NCI-H2081 treated with DMSO at 0.1 percent for 48 hours (cell line): ENCODE measurements around the gene OXSR1.
A peak's percentile ranks its signal among the peaks of the same experiment; 100 is the strongest.
"Not testable (repeated sequence)": the region's sequence is repeated elsewhere in the genome, so short reads cannot be mapped to it uniquely, and the experiment has no call there.

Experiments
- DNase-seq: peaks from one replicate; lab custom pipeline; 2025; lab: John Stamatoyannopoulos, UW

Gene OXSR1

GRCh38 chr3:38143511-38143910 is 21.8 kb upstream of the OXSR1 start:
- DNase-seq, result no peak

DNA sequence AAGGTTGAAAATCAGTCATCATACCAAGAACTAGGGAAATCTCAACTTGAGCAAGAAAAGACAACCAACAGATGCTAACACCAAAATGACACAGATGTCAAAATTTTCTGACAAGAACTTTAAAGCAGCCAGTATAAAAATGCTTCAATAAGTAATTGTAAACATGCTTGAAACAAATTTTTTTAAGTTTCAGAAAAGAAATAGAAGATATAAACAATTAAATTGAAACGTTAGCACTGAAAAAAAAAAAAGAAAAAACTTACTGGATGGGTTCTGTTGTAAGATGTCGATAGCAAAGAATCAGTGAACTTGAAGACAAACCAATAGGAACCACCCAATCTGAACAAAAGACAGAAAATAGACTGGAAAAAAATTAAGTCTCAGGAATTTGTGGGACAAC is 18.8 kb upstream of the OXSR1 start:
- no peak for DNase-seq

DNA sequence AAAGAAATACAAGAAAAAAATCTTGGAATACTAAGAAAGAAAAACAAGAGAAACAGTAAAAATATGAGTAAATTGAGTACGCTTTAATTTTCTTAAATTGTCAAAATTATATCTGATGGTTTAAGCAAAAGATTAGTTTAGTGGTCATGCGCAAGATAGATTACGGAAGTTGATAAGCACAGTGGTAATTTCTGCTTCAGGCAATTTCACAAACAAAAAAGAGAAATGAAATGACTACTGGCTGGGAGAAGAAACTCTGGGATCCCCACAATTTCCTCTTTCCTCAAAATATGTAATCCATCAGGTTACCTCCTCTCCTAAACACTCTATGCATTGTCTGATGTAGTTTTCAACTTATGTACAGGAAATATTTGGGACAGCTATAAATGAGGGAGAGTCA is 17.9 kb upstream of the OXSR1 start:
- DNase-seq, result no peak

GRCh38 chr3:38148311-38148882 is 16.9 kb upstream of the OXSR1 start:
- no peak for DNase-seq

DNA sequence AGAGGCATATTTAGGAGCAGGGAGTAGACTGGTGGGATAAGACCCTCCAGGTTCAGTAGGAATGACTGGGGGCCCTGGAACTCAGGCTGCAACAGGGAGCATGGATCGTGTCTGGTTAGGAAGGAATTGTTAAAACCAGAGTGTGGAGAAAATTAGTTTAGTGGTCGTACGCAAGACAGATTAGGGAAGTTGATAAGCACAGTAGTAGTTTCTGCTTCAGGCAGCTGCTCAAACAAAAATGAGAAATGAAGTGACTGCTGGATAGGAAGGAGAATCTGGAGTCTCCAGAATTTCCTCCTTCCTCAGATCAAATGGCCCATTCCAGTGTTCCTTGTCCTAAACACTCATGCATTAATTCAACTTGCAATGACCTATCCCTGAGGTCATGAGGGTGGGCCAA is 15.6 kb upstream of the OXSR1 start:
- DNase-seq, result no peak

DNA sequence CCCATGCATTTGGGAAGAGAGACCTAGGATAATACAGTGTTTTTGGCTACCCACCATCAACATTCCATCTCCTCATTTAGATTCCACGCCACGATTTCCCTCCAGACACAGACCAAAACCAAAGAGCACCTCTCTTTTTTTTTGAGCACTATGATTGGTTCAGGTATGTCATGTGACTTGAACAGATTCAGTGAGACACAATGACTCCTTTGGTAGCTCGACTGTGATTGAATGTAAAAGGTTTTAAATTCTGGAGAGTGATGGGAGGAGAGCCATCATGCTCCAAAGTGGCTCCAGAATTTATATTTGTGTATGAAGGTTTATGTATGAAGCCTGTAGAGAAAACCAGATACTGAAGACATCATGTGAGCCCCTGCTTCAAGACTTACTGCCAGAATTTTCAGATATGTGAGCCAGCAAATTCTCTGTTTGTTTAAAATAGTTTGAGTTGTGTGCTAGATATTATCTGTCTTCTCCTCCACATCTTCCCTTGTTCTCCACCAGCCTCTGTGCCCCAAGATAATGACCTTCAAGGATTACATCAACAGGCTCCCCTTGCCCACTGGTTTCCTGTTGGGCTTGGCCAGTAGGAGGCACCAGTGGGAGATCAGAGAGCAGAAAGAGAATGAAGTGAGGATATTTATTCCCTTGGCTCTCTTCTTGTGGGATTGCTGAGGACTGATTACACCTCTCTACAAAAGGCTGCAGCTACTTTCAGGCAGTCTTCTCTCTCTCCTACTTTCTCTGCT is 14.4 kb upstream of the OXSR1 start:
- no peak for DNase-seq

DNA sequence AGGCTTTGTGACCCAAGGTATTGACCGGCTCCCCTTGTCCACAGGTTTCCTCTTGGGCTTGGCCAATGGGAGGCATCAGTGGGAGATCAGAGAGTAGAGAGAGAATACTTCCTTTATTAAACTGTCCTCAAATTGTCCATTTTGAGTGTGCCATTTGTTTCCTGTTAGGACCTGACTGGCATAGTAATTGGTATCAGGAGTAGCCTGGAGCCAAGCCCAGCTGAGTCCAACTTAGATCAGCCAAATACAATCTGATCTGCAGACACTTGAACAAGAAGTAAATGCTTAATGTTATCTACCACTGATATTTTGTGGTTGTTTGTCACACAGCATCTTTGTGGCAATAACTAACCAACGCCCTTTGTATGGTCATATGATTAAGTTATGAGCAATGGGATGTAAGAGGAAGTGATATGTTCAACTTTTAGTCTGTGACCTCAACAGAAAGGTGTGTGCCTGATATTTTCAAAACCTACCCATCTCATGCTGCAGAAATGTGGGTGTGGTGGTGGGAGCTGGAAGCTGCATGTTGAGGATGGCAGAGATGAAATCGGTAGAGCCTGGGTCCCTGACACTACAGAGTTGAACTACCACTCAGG is 13.6 kb upstream of the OXSR1 start:
- DNase-seq, result no peak

GRCh38 chr3:38152609-38153008 is 12.7 kb upstream of the OXSR1 start:
- DNase-seq, result no peak

- DNase-seq, result no peak
These were observed 12.1 kb upstream of the OXSR1 start for GRCh38 chr3:38153221-38153620.

DNA sequence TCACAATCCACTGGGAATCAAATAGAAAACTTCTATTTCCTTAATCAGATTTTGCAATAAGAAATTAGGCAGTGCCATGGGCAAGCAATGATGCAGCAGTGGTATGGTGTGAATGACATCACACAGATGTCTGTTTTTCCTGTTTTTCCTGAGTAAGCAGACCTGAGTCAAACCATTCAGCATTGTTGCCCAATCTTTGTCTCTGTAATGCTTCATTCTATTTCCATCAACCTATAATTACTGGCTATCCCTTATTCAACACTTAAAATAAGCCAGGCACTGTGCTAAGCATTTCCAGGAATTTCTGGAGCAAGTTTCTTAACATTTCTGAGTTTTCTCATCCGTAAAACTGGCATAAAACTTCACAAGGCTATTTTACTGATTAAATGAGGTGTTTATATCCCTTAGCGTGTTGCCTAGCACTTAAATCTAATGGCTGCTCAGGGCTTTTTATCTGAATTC is 11.3 kb upstream of the OXSR1 start:
- no peak for DNase-seq

DNA sequence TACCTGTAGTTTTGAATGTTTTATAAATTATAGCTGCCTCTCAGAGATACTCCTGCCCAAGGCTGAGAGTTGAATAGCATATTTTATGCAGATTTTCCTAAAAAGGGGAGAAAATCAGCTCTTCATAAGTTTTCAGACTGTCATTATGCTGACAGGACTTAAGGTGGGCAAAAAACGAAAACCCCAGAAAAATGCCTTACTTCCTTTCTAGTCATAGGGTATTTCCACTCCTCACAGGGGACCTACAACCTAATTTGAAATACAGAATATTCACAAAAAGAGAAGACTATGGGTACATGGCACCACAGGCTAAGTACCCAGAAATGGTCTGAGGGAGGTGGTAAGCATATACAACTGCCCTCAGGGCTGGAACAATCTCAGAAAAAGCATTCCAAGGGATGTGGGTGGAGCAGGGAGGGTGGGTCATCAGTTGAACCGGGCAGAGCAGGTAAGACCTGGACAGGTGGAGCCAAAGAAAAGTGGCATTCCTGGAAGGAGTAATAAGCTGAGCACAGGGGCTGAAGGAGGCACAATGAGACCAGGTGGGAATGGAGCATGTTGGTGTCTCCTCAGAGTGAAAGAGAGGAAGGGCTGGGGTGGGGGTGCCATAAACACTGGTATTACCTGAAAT is 10.6 kb upstream of the OXSR1 start:
- DNase-seq, result no peak

DNA sequence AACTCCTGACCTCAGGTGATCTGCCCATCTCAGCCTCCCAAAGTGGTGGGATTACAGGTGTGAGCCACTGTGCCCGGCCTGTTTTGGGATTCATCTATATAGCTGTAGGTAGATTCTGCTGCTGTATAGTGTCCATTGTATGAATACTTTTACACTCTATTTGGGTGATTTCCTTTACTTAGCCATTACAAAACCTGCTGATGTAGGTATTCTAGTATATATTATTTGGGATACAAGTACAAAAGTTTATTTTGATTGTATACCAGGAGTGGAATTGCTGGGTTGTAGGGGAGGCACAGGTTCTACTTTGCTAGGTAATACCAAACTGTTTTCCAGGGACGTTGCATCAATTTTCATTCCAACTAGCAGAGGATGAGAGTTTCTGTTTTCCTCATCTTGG is 9.5 kb upstream of the OXSR1 start:
- DNase-seq, result no peak

GRCh38 chr3:38157117-38157516 is 8.2 kb upstream of the OXSR1 start:
- no peak for DNase-seq

- no peak for DNase-seq
These were observed 7.7 kb upstream of the OXSR1 start for GRCh38 chr3:38157595-38157994.

- DNase-seq, result no peak
These were observed 6.9 kb upstream of the OXSR1 start for GRCh38 chr3:38158472-38158871.

DNA sequence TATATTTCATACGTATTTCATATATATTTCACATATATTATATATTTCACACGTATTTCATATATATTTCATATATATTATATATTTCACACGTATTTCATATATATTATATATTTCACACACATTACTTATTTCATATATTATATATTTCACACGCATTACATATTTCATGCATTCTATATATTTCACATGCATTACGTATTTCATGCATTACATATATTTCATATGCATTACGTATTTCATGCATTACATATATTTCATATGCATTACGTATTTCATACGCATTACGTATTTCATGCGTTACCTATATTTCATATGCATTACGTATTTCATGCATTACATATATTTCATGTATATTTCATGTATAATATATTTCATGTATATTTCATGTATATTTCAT is 4.6 kb upstream of the OXSR1 start:
- DNase-seq, result not testable (repeated sequence)

GRCh38 chr3:38163117-38163840 is 2.1 kb upstream of the OXSR1 start:
- DNase-seq, result no peak

DNA sequence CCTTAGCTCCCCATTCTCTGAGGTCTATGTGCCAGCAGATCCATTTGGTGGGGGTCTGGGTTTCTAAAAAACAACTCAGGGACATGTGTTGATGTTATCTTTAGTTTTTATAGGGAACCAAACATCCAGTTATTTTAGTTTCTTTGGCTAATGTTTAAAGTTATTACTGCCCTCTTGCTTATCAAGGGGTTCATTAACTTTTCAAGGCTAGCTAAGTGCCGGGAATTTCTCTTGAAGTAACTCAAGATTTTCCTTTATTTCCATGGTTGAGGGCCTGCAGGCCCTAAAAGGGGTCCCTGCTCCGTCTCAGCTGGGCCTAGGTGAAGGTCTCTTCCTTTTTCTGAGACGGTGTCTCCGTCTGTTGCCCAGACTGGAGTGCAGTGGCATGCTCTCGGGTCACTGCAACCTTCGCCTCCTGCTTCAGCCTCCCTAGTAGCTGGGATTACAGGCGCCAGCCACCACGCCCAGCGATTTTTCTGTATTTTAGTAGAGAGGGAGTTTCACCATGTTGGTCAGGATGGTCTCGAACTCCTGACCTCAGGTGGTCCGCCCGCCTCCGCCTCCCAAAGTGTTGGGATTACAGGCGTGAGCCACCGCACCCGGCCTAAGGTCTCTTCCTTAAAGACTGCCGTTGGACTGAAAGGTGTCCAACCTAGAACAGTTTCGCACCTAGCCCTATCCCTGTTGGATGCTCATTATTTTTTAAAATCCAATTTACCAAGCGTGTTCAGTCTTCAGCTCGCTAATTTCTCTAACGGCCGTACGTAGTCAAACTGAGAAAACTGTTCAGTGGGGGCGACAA is 1.3 kb upstream of the OXSR1 start:
- DNase-seq, result no peak

- peak; percentile 66 for DNase-seq
These were observed 740 bp upstream of the OXSR1 start for GRCh38 chr3:38164643-38164951.

- no peak for DNase-seq
These were observed 518 bp downstream of the OXSR1 start for GRCh38 chr3:38165722-38166387.

GRCh38 chr3:38167591-38167990 is 2.3 kb downstream of the OXSR1 start:
- no peak for DNase-seq
